Mesothelial cell of epicardium (in vitro differentiated cells): ENCODE measurements around the gene ATF6B. TPM values are rescaled to one million over a fixed set of nuclear protein-coding genes. Genes with fewer than 3 reads are reported as not detected.
"Not testable (repeated sequence)": the region's sequence is repeated elsewhere in the genome, so short reads cannot be mapped to it uniquely, and the experiment has no call there.

Experiments
- DNase-seq, 2 experiments: peaks; one replicate each; pipeline ENCODE4 v3.0.0; 2021; ENCODE audit warnings: low spot score in 2 of 2; ENCODE audit not compliant: unreplicated experiment in 2 of 2
- H3K27ac Mint-ChIP-seq: 2 replicates; pipeline ENCODE4 v1.8.0; 2021; ENCODE audit warnings: mixed read lengths
- H3K27me3 Mint-ChIP-seq: 2 replicates; pipeline ENCODE4 v1.8.0; 2021; ENCODE audit warnings: low read depth, mixed read lengths
- H3K36me3 Mint-ChIP-seq: 2 replicates; pipeline ENCODE4 v1.8.0; 2021; ENCODE audit warnings: mixed read lengths
- H3K4me1 Mint-ChIP-seq: 2 replicates; pipeline ENCODE4 v1.8.0; 2021; ENCODE audit warnings: mixed read lengths
- H3K4me3 Mint-ChIP-seq: 2 replicates; pipeline ENCODE4 v1.8.0; 2021; ENCODE audit warnings: mild to moderate bottlenecking, moderate library complexity, mixed read lengths
- H3K9me3 Mint-ChIP-seq: 2 replicates; pipeline ENCODE4 v1.8.0; 2021; ENCODE audit warnings: mixed read lengths
- CTCF ChIP-seq: fragments of 200-600 bp; sonication (generic); IDR thresholded peaks from one replicate; pipeline ENCODE4 v1.5.0; 2021; ENCODE audit warnings: antibody characterized with exemption; ENCODE audit not compliant: unreplicated experiment
- total RNA-seq: library from RNA; stranded (reverse); gene quantifications from 3 replicates; pipeline ENCODE4 v1.2.1, GENCODE V29; 2021

The ATF6B gene
- total RNA-seq, 1 donor from 2014 or later, result 96.3 TPM

DNA sequence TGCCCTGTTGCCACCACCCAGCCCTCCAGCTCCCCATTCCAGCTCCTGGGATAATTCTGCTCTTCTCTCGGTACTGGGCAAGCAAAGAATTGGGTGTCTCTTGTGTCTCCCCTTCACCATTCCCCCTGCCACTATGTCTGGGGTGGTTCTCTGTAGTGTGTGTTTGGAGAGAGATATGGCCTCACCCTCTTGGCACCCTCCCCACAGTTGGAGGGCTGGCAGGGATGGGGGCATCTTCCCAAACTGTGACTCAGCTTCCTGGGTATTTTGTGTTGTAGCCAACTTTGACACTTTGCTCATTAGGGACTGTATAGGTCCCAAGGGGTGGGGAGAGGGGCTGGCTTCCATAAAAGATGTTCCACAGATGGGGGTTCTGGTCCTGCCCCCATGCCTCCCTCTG lies 20.6 kb downstream of the ATF6B start:
- Mint-ChIP-seq H3K27me3 (peaks cover 53% of the 10 kb centered on the region), H3K4me1 (peaks cover 18% of the 10 kb centered on the region), H3K9me3 (no peaks in the 10 kb centered on the region), H3K36me3 (no peaks in the 10 kb centered on the region), H3K27ac (no peak overlapping the region), H3K4me3 (no peak overlapping the region)
- TF ChIP-seq CTCF, result no peak
- no peak for DNase-seq

- no peak for DNase-seq
- no peak overlapping the region for H3K4me3 Mint-ChIP-seq
- TF ChIP-seq CTCF, result no peak
- H3K27me3 Mint-ChIP-seq, result peaks cover 53% of the 10 kb centered on the region
- no peak overlapping the region for H3K27ac Mint-ChIP-seq
- H3K4me1 Mint-ChIP-seq, result peaks cover 18% of the 10 kb centered on the region
- no peaks in the 10 kb centered on the region for H3K9me3 Mint-ChIP-seq
- H3K36me3 Mint-ChIP-seq, result no peaks in the 10 kb centered on the region
Measured at GRCh38 chr6:32105433-32105832, 22.6 kb downstream of the ATF6B start.

DNA sequence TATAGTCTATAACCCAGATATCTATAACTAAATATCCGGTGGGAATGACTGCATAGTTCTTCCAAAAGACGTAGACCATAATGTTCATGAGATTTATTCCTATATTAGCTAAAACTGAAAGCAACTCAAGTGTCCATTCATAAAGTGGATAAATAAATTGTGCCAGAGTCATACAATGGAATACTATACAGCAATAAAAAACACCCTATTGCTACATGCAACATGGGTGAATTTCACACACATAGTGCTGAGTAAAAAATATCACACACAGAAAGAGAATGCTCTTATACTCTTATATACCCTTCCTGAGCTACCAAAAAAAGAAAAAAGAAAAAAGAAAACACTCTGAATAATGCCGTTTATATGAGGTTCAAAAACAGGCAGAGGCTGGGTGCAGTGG lies 25.8 kb downstream of the ATF6B start:
- Mint-ChIP-seq H3K4me1 (no peaks in the 10 kb centered on the region), H3K27ac (no peak overlapping the region), H3K36me3 (no peaks in the 10 kb centered on the region), H3K27me3 (peaks cover 32% of the 10 kb centered on the region), H3K9me3 (no peaks in the 10 kb centered on the region), H3K4me3 (no peak overlapping the region)
- no peak for TF ChIP-seq CTCF
- no peak for DNase-seq

- H3K27me3 Mint-ChIP-seq, result peaks cover 17% of the 10 kb centered on the region
- not testable (repeated sequence) for DNase-seq, H3K4me1 Mint-ChIP-seq, H3K36me3 Mint-ChIP-seq, H3K27ac Mint-ChIP-seq, H3K9me3 Mint-ChIP-seq, H3K4me3 Mint-ChIP-seq
Measured at GRCh38 chr6:32100251-32100650, 27.8 kb downstream of the ATF6B start.

DNA sequence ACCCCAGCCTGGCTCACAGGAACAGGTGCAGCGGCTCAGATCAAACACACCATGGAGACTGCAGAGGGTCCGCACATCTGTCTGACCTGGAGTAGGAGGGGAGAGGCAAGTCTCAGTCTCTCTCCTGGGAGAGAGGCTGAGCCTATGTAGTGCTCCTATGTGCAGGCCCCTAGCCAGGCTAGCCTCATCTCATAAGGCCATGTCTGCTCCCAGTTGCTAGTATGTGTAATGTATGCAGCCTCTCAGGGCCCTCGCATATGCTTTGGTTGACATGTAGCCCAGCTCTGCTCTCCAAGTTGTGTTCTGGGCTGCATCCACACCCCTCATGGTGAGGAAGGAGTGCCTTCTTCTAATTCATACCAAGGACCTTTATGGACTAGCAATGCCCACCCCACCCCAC lies 30.7 kb downstream of the ATF6B start:
- Mint-ChIP-seq H3K9me3 (no peaks in the 10 kb centered on the region), H3K27ac (no peak overlapping the region), H3K27me3 (peaks cover 6% of the 10 kb centered on the region), H3K4me3 (no peak overlapping the region), H3K36me3 (no peaks in the 10 kb centered on the region), H3K4me1 (peaks cover 12% of the 10 kb centered on the region)
- no peak for TF ChIP-seq CTCF
- DNase-seq, result no peak

- Mint-ChIP-seq H3K27ac (no peak overlapping the region), H3K4me3 (no peak overlapping the region), H3K36me3 (no peaks in the 10 kb centered on the region), H3K9me3 (no peaks in the 10 kb centered on the region), H3K4me1 (peaks cover 17% of the 10 kb centered on the region), H3K27me3 (peaks cover 6% of the 10 kb centered on the region)
- no peak for DNase-seq
- no peak for TF ChIP-seq CTCF
Measured at GRCh38 chr6:32096394-32097258, 31.4 kb downstream of the ATF6B start.
